HG03457 (cell line): ENCODE results near the gene UGT1A7.
"Not testable (repeated sequence)": the region's sequence is repeated elsewhere in the genome, so short reads cannot be mapped to it uniquely, and the experiment has no call there.

Experiments
- ATAC-seq: cut with Tn5 transposase; IDR thresholded peaks from one replicate; pipeline ENCODE4 v1.9.1; 2021; ENCODE audit warnings: moderate number of reproducible peaks; ENCODE audit not compliant: unreplicated experiment

Gene UGT1A7

DNA sequence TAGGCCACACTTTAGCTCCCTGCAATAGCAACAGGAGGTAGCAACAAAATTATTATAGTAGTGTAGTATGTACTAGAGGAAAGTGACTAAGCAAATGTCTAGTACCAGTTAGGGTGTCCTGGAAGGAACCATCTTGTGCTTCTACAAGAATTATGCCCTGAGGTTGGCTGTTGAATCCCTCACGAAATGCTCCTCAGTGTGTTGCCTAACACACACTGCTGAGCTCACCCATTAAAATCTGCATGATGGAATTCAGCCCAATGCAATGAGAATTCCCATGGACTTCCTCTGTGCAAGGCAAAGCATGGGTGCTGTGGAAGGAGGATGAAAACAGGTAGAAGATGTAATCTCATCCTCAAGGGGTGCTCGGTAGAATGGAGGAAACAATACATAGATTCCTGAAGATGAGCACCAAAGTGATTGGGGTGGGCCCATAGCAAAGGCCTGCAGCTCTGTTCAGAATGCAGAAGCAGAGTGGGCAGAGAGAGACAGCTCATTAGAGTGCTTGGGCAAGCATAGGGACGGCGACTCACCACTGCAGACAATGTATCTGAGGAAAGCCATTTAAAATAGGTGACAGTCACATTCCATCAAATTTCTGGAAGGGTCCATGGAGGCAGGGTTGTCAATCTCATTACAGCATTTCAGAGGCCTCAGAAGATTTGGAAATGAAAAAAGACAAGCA, 1.2 kb upstream of the UGT1A7 start:
- ATAC-seq = no peak

DNA sequence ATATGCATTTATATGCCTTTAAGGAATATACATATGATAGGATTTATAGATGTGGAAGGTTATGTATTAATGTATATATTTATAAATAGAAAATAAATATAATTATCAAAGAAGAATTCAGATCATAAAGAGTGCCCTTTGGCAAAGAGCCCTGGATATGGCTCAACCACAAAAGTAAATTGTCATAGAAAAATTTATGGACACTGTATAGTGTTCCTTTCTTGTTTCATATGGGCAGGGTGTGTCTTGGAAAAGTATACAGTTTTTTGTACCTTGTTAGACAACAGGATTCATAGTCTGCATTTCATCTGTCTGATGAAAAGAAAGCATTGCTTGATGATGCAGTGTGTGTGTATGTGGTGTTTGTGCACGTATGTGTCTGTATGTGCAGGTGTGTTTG, 2.9 kb downstream of the UGT1A7 start:
- ATAC-seq = no peak

DNA sequence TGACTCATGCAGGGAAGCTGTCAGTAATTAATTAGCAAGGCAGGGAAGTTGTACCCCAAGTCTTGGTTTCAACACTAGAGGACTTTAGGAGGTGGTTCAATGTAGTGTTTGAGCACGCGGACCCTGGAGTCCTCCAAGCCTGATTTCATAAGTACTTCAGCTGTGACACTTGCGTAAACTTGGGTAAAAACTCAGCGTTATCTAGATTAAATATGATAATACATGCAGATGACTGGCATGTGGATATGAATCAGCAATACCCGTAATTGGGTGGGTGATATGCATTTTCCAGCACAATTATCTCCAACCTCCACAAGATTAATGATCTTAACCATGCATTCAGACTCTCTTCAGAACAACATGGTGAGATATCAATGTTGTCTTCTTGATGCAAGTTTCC, 5.2 kb downstream of the UGT1A7 start:
- ATAC-seq = no peak

DNA sequence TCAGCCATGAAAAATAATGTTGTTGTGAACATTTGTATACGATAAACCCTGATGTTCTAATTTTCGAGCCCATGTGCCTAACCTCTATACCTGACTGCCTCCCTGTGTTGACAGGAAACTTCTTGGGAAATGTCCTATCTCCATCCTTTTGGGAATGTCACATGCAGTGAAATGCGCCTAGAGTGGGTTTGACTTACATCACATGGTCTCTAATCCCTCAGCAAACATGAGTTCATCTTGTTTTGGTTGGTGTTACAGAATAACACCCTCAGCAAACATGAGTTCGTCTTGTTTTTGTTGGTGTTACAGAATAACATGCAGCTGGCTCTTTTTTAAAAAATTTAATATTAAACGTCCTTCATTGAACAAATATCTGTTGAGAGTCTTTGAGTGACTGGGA, 6.6 kb downstream of the UGT1A7 start:
- ATAC-seq = no peak

DNA sequence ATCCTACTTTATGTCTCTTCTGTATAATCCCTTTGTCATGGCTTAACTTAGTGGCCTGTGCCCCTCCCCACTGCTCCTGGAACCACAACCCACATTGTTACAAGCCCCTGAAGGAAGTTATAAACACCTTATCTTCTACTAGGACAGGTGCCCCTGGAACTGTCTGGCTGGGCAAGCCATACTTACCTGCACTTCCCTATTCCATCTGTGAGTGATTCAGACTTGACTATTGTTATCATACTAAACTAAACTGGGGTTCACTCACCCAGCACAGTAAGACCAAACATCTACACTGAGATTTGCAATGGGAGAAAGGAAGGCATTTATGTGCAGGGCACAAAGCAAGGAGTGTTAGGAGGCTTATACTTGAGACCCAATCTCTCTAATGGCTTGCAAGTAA, 7.3 kb downstream of the UGT1A7 start:
- no peak for ATAC-seq

DNA sequence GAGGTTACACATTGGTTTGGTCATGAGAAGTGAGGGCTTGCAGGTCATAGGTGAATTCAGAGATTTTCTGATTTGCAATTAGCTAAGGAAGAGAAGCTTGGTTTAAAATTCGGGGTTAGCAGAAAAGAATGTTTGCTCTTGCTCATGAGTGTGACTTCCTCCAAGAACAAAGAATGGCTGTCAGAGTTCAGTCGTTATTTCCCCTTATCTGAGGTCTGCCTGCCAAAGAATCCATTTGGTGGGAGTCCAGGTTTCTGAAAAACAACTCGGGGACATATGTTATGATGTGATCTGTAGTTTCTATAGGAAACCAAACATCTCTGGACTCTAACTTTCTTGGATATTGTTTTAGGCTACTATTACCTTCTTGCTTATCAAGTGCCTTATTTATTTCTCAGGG, 7.8 kb downstream of the UGT1A7 start:
- no peak for ATAC-seq

DNA sequence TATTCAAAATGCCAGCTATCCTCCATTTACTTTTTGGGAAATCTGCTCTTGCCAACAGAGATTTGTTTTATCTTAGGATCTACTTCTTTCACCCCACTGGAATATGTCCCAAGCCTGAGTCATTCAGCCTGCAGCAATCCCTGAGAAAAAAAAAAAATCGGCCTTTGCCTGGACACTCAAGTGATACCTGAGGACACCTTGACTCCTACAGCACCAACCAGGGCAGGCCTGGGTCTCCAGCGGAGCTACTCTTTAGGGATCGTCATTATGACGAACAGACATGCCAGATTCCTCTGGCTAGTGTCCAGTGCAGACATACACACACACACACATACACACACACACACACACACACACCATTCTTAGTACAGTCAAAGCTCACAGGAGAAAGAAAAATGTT, 8.7 kb downstream of the UGT1A7 start:
- ATAC-seq = no peak

DNA sequence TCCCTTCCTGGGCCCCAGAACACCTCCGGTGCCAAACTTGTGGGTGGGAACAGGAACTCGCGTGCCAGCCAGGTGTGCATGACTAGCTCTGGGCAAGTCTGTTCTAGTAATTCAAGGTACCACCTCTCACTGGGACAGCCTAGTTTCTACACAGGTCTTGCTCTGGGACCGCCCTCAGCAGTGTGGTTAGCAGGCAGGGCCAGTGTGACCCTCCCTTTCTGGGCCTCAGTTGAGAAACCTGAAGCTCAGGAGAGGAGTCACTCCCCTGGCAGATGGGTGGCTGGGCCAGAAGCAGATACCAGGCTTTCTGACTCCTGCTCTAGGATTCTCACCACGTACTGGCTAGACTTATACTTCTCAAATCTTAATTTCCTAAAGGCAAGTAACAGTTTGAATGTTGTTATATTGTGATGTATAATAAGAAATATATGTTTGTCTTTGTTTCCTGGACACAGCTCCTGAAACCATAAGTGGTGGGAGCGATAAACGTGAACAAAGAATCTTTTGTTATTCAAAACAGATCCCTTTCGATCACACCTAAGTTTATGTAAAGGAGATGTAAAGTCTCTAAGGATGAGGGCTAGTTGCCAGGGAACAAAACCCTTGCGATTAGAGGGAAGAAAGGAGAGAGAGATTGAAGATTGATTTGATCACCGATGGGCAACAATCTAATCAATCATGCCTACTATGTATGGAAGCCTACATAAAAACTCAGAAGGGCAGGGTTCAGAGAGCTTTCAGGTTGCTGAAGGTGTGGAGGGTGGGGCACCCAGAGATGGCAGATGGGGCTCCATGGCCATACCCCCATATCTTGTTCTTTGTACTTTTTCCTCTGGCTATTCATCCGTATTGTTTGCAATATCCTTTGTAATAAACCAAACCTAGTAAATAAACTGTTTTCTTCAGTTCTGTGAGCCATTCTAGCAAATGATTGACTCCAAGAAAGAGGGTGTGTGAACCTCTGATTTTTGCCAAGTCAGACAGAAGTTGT, 10.0 kb downstream of the UGT1A7 start:
- ATAC-seq = no peak

DNA sequence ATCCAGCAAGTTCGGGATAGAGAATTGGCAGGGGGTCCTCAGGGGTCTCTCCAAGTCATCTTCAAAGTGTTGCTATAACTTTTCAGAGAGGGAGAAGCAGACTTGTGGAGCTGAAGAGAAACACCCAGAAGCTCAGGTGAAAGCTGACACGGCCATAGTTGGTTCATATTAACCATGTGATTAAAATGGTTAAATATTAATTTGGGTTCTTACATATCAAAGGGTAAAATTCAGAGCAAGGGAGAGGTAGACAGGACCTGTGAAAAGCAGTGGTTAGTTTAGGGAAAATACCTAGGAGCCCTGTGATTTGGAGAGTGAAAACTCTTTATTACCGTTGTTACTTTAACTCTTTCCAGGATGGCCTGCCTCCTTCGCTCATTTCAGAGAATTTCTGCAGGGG, 10.9 kb downstream of the UGT1A7 start, which contains the start of gene UGT1A6:
TSS of gene UGT1A6 (plus strand) at position 243 of the 400 bp plus-strand sequence. CDS start at position 358, 115 bp downstream.
- ATAC-seq = no peak

DNA sequence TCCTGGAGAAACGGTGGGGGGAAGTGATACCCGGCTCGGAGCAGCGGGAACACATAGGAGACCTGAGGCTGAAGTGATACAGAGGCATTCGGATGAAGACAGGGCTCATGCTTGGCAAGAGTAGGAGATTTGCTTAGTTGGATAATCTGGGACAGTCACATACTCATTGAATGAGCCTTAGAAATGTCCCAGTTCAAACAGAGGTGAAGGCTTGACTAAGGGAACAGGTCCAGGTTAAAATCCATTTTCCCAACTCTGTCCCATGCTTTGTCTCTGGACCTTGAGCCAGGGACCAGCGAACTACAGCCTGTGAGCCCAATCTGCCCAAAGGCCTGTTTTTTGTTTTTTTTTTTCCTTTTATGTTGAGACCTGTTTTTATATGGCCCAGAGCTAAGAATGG, 12.3 kb downstream of the UGT1A7 start:
- no peak for ATAC-seq

DNA sequence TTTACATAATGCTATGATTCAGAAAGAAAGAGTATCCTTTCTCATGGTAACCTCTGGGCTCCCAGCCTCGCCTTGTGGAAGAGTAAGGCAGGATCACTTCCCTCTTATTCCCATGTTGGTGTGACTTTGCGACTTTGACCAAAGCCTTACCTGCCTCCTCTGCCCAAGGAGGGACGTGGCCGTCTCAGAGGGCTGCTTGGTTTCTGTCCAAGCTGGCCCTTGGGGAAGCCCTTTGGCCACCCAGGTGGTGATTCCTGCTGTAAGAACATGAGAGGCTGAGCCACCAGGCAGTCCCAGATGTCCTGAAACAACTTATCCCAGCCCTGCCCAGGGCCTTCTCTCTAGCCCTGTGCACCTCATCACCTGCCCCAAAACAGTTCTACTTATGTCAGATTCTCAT, 17.0 kb downstream of the UGT1A7 start:
- no peak for ATAC-seq

DNA sequence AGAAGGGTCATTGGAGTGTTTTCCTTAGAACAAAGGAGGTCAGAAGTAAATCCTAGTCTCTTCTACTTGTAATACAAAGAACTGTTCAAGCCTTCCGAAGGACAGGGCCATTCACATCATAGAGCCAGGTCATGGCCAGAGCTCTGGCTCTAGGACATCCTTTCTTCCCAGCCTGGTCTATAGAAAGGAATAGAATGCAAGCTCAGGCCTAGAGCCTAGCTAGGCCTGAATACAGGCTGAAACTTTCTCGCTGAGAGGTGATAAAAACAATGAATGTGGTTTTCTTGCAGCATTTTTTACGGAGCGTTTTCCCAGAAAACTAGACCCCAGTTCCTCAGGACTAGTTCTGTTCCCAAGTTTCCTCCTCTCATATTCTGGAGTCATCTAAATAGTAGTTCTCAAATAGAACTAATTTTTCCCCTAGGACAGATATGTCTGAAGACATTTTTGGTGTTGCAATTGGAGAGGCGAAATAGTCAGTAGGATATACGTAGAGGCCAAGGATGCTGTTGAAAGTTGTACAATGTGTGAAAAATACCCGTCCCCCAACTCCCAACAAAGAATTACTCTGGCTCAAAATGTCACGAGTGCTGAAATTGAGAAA, 17.8 kb downstream of the UGT1A7 start:
- no peak for ATAC-seq

DNA sequence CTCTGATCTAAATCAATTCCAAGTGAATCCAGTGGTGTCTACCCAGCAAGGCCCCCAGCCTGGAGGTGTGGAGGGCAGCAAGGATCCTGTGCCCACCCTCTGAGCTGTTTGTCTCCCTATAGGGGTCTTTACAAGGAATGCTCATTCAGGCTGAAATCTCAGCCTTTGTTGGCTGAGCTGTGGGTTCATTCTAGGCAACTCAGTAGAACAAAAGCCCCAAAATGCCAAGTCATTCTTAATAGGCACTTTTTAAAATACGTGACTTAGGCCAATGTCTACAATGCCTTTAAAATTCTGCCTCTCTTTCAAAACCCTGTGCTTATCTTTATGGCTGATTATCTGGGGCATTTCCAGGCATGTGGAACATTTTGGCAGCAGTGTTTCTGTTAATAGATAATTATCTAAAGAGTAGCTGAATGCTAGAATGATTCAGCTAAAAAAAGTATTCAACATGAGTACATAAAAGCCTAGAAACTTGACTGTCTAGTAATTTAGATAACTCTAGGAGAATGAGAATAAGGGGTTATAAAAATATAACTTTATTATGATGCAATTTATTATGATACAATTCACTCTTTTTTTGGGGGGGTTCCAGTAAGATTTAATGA, 18.4 kb downstream of the UGT1A7 start:
- ATAC-seq = no peak

DNA sequence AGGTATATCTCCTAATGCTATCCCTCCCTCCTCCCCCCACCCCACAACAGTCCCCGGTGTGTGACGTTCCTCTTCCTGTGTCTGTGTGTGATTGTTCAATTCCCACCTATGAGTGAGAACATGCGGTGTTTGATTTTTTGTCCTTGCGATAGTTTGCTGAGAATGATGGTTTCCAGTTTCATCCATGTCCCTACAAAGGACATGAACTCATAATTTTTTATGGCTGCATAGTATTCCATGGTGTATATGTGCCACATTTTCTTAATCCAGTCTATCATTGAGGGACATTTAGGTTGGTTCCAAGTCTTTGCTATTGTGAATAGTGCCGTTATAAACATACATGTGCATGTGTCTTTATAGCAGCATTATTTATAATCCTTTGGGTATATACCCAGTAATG, 19.1 kb downstream of the UGT1A7 start:
- not testable (repeated sequence) for ATAC-seq

DNA sequence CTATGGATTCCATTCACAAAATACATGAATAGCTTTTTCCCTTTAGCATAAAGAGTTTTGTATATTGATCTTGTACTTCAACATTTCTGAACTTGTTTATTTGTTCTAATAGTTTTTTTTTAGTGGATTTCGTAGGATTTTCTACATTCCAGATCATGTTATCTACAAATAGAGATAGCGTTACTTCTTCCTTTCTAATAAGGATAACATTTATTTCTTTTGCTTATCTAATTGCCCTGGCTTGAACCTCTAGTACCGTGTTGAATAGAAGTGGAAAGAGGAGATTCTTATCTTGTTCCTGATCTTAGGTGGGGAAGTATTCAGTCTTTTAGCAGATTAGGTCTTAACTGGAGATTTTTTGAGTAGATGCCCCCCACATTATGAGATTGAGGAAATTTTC, 20.5 kb downstream of the UGT1A7 start:
- no peak for ATAC-seq

DNA sequence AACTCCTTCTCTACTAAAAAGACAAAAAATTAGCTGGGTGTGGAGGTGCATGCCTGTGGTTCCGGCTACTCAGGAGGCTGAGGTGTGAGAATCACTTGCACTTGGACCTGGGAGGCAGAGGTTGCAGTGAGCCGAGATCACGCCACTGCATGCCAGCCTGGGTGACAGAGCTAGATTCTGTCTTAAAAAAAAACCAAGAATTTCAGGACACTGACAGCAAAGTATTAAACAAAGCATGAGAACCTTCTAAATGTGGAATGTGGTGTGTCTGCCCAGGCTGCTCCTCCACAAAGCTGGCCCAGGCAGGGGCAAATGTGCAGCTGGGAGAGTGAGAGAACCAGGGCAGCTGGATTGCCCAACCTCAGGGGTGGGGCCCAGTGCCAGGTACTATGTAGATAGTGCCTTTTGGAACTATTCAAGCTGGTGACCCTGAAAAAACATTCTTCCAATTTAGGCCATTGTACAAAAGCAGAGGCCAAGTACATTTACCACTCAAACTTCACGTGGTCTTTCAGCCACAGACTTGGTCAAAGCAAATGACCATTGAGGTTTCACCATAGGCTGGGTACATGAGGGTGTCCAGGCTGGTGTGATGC, 24.3 kb downstream of the UGT1A7 start:
- ATAC-seq = no peak

DNA sequence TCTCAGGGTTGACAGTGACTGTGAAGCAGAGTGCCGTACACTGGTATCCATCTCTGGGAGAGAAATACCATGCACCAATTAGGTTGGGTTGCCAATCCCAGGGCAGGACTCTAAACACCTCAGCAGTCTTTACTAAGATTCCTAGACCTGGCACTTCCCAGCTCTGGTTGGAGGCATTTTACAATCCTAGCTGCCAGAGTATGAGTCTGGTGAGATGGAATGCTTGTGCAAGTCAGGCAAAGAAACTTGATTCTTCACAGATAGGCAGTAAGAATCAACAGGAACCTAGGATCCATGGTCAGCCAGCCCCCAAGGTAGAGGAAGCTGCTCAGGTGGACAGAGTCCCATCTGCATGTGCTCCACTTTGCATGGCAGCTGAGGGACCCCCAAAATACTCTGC, 25.0 kb downstream of the UGT1A7 start:
- no peak for ATAC-seq

DNA sequence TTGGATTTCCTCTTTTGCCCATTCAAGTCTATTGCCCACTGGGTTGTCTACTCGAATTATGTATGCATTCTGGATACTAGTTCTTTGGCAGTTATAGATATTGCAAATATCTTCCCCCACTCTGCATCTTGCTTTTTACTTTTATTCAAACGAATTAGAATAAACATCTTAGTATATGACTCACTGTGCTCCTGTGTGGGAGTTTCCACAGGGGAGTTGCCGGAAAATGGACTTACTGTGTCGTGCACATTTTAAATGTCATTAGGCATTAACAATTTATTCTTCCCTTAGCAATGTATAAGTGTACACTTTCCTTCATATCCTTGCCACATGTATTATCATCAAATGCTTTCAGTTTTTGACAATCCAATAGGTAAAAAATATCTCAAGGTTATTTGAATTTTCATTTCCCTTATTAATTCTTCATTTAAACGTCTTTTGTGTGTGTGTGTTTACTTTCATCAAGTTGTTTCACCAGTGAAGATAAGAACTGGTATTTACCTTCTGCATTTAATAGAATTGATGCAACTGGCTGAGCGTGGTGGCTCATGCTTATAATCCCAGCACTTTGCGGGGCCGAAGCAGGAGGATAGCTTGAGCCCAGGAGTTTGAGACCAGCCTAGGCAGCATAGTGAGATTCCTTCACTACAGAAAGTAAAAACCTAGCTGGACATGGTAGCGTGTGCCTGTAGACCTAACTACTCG, 26.4 kb downstream of the UGT1A7 start:
- ATAC-seq = no peak

DNA sequence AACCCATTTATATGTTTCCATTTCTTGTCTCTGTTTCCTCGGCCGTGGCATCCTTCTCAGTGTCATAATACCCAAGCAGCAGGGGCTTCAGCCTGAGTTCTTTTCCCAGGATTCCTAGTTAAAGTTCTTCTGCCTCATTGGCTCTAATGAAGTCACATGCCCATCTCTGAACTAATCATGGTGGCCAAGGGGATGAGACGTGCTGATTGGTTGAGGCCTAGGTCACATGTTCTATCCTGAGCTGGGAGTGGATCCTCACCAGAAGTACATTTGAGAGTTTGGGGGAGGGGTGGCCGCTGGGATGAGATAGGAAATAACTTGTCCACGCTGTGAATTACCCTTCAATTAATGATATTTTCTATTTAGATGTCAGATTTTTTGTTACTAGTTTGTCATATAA, 27.2 kb downstream of the UGT1A7 start:
- ATAC-seq = no peak

DNA sequence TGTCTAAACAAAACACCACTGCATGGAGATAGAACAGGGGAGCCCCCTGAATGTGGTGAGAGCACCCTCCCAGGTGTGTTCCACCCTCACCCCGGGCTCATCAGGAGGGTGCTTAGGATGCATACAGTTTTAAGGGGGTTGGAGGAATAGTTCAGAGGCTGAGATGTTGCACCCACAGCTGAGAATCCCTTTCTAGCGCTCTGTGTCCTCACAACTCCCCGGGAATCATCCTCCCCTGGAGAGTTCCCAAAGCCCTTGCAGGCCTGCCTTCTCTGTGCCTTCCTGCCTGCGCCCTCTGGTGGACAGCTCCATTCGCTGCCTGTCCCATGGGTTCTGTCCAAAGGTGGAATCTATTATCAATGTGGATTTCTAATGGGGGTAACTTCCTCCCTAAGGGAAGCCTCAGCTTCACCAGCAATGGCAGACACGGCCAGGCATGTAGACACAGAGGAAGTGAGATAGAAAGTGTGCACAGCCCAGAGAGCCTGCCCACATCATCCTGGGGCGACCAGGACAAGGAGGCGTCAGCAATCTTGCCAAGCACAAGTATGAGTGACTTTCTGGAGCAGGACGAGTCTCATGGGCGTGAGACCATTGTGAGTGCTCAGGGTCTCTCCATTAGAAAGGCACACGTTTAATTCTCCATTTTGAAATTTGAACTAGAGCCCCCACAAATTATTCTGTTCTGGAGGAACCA, 29.8 kb downstream of the UGT1A7 start:
- ATAC-seq = no peak
